ENCODE measurements around the gene PADI1.
A peak's percentile ranks its signal among the peaks of the same experiment; 100 is the strongest.
"Not testable (repeated sequence)": the region's sequence is repeated elsewhere in the genome, so short reads cannot be mapped to it uniquely, and the experiment has no call there.

PADI1 gene

GRCh38 chr1:17241011-17241779, 36.3 kb downstream of the PADI1 start:
- not testable (repeated sequence) for DNase-seq (ENCODE audit: low read depth)

DNA sequence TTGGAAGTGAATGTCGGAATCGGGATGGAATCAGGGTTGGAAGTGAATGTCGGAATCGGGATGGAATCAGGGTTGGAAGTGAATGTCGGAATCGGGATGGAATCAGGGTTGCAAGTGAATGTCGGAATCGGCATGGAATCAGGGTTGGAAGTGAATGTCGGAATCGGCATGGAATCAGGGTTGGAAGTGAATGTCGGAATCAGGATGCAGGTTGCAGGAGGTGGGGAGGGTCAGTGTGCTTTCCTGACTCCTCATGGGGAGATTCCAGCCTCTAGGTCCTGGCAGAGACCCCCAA, 36.8 kb downstream of the PADI1 start:
- DNase-seq (ENCODE audit: low read depth) = not testable (repeated sequence)

GRCh38 chr1:17243274-17243673, 38.3 kb downstream of the PADI1 start:
- DNase-seq (ENCODE audit: low read depth) = no peak

DNA sequence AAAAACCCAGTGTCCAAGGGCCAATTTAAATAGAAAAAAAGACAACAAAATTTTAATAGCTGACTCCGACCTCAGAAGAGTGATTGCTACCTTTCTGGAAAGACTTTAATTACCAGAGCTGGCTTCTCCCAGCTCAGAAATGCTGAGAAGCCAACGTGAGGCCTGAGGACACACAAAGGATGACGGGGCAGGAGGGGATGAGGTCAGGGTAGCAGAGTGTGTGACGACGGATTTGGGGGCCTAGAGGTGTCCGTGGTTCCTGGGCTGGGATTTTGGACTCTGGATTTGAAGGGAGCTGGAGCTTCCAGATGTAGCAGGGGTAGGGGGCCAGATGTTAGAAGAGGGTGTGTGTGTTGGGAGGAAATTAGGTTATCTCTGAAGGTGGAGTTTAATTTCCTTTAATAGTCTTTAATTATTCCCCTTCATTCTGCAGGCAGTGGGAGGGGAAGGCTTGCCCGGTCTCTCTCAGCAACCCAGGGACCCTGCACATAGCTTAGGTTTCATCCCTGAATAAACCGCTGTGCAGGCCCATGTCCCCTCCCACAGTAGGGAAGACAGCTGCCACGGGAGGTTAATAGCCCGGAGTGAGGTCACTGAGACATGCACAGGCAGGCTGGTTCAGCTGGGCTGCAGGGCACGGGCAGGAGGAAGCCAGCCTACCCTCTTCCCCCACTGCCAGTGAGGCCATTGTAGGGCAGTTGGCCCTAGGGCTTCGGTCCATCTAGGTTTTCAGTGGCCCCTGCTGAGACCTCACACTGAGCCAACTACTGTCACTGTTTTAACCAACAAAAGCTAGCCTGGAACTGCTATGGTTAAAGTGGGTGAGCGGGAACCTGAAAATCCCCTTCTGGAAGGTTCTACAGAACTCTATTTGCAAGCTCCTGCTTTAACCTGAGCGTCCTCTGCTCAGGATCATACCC, 40.2 kb downstream of the PADI1 start:
- no peak for DNase-seq (ENCODE audit: low read depth)

DNA sequence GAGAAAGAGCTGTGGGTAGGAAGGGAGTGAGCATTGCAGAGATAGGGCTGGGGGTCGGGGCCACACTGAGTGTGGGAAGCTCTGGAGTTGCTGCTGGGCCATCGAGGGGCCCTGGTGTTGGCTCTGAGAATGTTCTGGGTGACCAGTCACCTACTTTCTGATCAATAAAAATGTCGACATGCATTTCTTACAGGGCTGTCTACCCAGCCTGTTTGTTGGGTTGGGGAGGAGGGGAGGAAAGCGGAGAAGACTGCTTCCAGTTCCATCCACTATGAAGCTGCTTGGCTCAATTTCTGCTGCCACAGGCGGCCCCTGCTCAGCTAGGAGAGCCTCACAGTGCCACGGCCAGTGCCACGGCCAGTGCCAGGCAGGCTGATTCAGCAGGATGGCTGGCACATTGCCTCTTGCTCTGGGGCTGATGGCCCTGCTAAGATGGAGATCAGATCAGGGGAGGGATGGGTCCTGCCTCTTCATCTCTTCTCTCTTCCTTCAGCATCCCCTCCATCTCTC, 40.9 kb downstream of the PADI1 start:
- DNase-seq (ENCODE audit: low read depth) = no peak

GRCh38 chr1:17246971-17247370, 42.0 kb downstream of the PADI1 start:
- no peak for DNase-seq (ENCODE audit: low read depth)

DNA sequence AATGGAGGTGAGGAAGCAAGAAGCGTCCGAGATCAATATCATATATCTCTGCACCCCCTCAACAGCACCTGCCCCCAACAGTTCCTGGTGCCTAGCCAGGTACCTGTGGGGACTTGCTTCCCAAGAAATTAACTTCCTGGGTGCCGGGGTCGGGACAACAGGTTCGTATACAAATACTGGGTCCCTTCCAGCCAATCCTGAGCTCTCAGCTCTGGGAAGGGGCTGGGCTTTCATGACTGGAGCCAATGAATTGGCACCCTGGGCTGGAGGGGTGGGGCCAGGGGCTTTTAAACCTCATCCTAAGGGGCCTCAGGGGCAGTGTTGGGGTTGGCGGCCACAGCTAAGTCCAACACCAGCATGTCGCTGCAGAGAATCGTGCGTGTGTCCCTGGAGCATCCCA, 43.9 kb downstream of the PADI1 start, which contains the start of gene PADI3:
Gene PADI3 (plus strand): TSS at position 318 of the 400 bp plus-strand sequence. CDS start 40 bp downstream, at position 358.
- DNase-seq (ENCODE audit: low read depth) = no peak

DNA sequence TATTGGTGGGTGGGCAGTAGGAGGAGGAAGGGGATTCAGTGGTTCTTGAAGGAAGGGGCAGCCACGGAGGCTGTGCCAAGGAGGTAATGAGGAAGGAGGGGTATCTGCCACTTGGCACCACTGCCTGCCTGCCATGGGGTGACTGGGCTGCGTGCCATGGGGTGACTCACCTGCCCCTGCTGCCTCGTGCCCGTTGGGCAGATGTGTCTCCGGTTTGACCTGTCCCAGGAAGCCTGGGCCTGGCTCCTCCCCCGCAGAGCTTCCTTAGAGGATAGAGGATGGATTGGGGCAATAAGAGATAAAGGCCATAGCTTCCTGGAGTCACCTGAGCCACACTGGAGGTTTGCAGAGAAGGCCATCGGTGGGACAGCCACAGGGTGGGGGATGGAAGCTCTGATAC, 45.7 kb downstream of the PADI1 start:
- peak; percentile 72 for DNase-seq (ENCODE audit: low read depth)

DNA sequence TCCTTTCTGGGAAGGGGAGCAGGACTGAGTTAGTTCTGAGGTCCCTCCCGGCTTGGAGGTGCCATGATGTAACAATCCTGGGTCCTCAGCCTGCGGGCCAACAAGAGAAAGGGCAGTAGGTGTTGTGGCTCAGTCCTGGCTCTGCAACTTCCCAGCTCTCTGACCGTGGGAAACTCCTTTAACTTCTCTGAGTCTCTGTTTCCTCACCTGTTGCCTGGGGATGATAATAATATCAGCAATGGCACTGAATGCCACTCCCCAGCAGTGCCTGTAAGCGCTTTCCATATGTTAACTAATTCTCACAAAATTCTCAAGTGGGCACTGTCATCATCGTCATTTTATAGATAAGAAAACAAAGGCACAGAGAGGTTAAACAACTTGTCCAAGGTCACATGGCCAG, 46.3 kb downstream of the PADI1 start:
- no peak for DNase-seq (ENCODE audit: low read depth)

- peak; percentile 73 for DNase-seq (ENCODE audit: low read depth)
These were observed 46.9 kb downstream of the PADI1 start for GRCh38 chr1:17251701-17252376.

- DNase-seq (ENCODE audit: low read depth) = no peak
These were observed 50.4 kb downstream of the PADI1 start for GRCh38 chr1:17255336-17255735.

- no peak for DNase-seq (ENCODE audit: low read depth)
These were observed 53.3 kb downstream of the PADI1 start for GRCh38 chr1:17258116-17258757.

DNA sequence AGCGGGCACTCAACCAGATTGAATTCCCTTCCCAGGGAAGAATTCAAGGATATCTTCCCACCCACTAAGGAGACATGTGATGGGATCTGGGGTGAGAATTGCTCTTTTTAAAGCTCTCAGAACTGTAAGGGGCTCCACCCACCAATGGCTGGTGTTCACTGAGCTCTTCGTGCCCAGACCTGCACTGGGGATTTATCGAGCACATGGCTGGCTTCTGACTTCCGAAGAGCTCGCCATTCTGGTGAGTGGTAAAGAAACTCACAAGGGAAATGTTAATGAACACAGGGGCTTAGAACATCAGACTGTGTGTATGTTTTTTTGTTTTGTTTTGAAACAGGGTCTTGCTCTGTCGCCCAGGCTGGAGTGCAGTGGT, 53.8 kb downstream of the PADI1 start:
- DNase-seq (ENCODE audit: low read depth) = no peak

DNA sequence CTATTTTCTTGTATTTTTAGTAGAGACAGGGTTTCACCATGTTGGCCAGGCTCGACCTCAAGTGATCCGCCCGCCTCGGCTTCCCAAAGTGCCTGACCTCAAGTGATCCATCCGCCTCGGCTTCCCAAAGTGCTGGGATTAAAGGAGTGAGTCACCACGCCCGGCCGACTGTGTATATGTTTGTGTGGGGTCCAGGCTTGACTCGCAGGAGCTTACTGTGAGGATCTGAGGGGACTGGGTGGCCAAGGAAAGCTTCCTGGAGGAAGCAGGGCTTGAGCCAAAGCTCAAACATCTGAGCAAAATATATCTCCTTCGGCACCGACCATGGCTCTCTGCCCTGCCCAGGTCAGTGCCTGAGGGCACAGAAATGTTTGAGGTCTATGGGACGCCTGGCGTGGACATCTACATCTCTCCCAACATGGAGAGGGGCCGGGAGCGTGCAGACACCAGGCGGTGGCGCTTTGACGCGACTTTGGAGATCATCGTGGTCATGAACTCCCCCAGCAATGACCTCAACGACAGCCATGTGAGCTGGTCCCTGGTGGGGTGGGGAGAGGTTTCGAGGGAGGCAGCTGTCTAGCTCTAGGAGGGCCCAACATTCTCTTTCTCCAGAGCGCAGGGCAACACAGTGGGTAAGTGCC, 54.4 kb downstream of the PADI1 start:
- DNase-seq (ENCODE audit: low read depth) = no peak

DNA sequence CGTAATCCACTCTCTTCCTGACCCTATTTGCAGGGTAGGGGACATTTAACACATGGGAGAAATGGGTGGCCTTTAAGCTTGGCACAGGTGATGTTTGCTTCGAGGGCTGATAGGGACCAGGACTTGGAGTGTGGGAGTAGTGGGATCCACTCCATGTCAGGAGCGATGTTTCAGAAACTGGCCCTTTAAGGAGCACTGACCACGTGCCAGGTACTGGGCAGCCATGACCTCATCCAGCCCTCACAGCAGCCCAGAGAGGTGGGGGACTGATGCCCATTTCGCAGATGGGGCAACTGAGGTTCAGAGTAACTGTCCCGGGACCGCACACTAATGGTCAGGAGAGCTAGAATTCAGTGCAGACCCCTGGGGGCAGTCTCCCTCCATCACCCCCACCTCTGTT, 55.3 kb downstream of the PADI1 start:
- DNase-seq (ENCODE audit: low read depth) = no peak

GRCh38 chr1:17260738-17261137, 55.8 kb downstream of the PADI1 start:
- DNase-seq (ENCODE audit: low read depth) = no peak

DNA sequence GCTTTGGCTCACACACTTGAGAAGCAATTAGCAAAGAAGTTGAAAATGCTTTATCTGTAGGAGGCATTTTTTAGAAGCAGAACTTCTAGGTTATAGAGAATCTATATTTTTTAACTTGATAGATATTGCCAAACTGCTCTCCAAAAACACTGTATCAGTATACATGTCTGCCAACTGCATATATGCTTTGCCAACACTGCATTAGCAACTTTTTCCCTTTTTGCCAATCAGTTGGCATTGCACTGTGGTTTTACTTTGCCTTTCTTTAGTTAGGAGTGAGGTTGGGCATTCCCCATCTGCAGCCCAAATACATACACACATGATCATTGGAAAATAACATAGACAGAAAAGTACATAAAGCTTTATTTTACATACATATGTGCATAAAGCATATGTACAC, 59.0 kb downstream of the PADI1 start:
- no peak for DNase-seq (ENCODE audit: low read depth)

DNA sequence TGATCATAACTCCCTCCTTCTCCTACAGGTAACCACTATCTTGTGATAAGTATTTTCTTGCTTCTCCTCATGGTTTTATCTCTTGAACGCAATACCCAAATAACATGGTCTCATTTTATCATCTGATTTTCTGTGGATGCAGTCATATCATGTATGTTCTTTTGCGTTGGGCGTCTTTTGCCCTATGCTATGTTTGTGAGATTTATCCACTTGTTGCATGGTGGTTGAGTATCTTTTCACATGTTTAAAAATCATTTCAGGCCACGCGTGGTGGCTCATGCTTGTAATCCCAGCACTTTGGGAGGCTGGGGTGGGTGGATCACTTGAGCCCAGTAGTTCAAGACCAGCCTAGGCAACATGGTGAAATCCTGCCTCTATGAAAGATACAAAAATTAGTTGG, 59.5 kb downstream of the PADI1 start:
- no peak for DNase-seq (ENCODE audit: low read depth)

DNA sequence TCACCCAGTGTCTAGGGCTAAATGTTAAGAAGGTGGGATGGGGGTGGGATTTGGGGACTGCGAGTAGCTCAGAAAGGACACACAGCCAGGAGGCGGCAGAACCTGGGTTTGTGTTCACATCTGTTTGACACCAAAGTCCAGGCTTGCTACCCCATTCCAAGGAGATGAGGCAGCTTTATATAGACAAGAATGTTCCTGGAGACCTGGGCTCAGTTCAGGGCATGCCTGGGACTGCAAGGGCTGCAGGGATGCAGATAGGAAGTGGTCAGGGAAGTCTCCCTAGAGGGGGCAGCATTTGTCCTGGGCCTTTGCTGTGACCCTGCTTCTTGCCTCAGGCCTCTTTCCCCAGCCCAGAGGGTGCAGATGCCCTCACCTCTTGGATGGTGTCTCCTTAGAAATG, 60.2 kb downstream of the PADI1 start:
- no peak for DNase-seq (ENCODE audit: low read depth)

GRCh38 chr1:17265950-17266349, 61.0 kb downstream of the PADI1 start:
- no peak for DNase-seq (ENCODE audit: low read depth)

Measured in HS-27A (cell line).